SK-N-SH treated with all-trans-retinoic acid at 6 μM for 48 hours (cell line): ENCODE measurements around the gene GZMH.
"Not testable (repeated sequence)": the region's sequence is repeated elsewhere in the genome, so short reads cannot be mapped to it uniquely, and the experiment has no call there.

Source experiments
- ATAC-seq: fragments of 200-7000 bp; cut with Tn5 transposase; 3 replicates; pipeline ENCODE4 v1.9.1; 2020; ENCODE audit warnings: mild to moderate bottlenecking, moderate library complexity
- ARNTL ChIP-seq: fragments of 450-650 bp; formaldehyde crosslinking; IDR thresholded peaks from 2 replicates; pipeline ENCODE4 v1.5.0; 2020; ENCODE audit warnings: low read depth, mild to moderate bottlenecking, moderate library complexity, borderline replicate concordance
- BACH2 ChIP-seq: fragments of 250-450 bp; sonication (Bioruptor Pico); IDR thresholded peaks from 2 replicates; pipeline ENCODE4 v1.9.0; 2021; ENCODE audit warnings: mild to moderate bottlenecking, borderline replicate concordance
- CSDC2 ChIP-seq: fragments of 250-450 bp; sonication (Bioruptor Pico); IDR thresholded peaks from 2 replicates; pipeline ENCODE4 v1.5.0; 2020; ENCODE audit warnings: mild to moderate bottlenecking, moderate library complexity
- ESRRG ChIP-seq: fragments of 250-450 bp; sonication (Bioruptor Pico); IDR thresholded peaks from 2 replicates; pipeline ENCODE4 v1.6.1; 2021; ENCODE audit warnings: mild to moderate bottlenecking
- ISL1 ChIP-seq: fragments of 250-450 bp; sonication (Bioruptor Pico); IDR thresholded peaks from 2 replicates; pipeline ENCODE4 v2.1.2; 2022; ENCODE audit warnings: mild to moderate bottlenecking, moderate library complexity
- OSR1 ChIP-seq: fragments of 250-450 bp; sonication (Bioruptor Pico); IDR thresholded peaks from 2 replicates; pipeline ENCODE4 v1.8.0; 2022; ENCODE audit warnings: moderate library complexity, mild to moderate bottlenecking, inconsistent platforms
- PPARA ChIP-seq: fragments of 250-450 bp; sonication (Bioruptor Pico); IDR thresholded peaks from 2 replicates; pipeline ENCODE4 v1.5.0; 2020; ENCODE audit warnings: mild to moderate bottlenecking, borderline replicate concordance
- RARB ChIP-seq: fragments of 250-450 bp; sonication (Bioruptor Pico); IDR thresholded peaks from 2 replicates; pipeline ENCODE4 v1.8.0; 2021; ENCODE audit warnings: mild to moderate bottlenecking, moderate library complexity
- TOX ChIP-seq: fragments of 250-450 bp; sonication (Bioruptor Pico); IDR thresholded peaks from 2 replicates; pipeline ENCODE4 v1.8.0; 2021; ENCODE audit warnings: mild to moderate bottlenecking, moderate library complexity, borderline replicate concordance
- ZC3H10 ChIP-seq: fragments of 250-450 bp; sonication (Bioruptor Pico); IDR thresholded peaks from 2 replicates; pipeline ENCODE4 v1.5.1; 2021; ENCODE audit warnings: mild to moderate bottlenecking, moderate library complexity
- ZNF565 ChIP-seq: fragments of 450-650 bp; formaldehyde crosslinking; conservative IDR thresholded peaks from 2 replicates; pipeline ENCODE4 v1.5.0; 2020; ENCODE audit warnings: low read depth, mild to moderate bottlenecking, moderate library complexity
- ZNF8 ChIP-seq: fragments of 450-650 bp; formaldehyde crosslinking; IDR thresholded peaks from 2 replicates; pipeline ENCODE4 v1.5.0; 2020; ENCODE audit warnings: mild to moderate bottlenecking, moderate library complexity
- TF ChIP-seq, protein P1 (sequence below): fragments of 250-450 bp; sonication (Bioruptor Pico); IDR thresholded peaks from 2 replicates; pipeline ENCODE4 v1.8.0; 2021; ENCODE audit warnings: low read depth, mild to moderate bottlenecking, moderate library complexity, borderline replicate concordance
- TF ChIP-seq, protein P2 (sequence below): fragments of 250-450 bp; sonication (Bioruptor Pico); IDR thresholded peaks from 2 replicates; pipeline ENCODE4 v1.5.1; 2021; ENCODE audit warnings: mild to moderate bottlenecking, moderate library complexity
- TF ChIP-seq, protein P3 (sequence below): fragments of 250-450 bp; sonication (Bioruptor Pico); IDR thresholded peaks from 2 replicates; pipeline ENCODE4 v1.8.0; 2020; ENCODE audit warnings: mild to moderate bottlenecking, moderate library complexity, borderline replicate concordance
- TF ChIP-seq, protein P4 (sequence below): fragments of 250-450 bp; sonication (Bioruptor Pico); IDR thresholded peaks from 2 replicates; pipeline ENCODE4 v1.5.0; 2020; ENCODE audit warnings: mild to moderate bottlenecking, moderate library complexity

Gene GZMH

DNA sequence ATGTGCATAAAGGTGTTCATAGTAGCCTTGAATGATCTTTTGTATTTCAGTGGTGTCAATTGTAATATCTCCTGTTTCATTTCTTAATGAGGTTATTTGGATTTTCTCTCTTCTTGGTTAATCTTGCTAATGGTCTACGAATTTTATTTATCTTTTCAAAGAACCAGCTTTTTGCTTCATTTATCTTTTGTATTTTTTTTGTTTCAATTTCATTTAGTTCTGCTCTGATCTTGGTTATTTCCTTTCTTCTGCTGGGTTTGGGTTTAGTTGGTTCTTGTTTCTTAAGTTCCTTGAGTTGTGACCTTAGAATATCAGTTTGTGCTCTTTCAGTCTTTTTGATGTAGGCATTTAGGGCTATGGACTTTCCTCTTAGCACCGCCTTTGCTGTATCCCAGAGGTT lies 18.5 kb downstream of the GZMH start:
- not testable (repeated sequence) for ATAC-seq

DNA sequence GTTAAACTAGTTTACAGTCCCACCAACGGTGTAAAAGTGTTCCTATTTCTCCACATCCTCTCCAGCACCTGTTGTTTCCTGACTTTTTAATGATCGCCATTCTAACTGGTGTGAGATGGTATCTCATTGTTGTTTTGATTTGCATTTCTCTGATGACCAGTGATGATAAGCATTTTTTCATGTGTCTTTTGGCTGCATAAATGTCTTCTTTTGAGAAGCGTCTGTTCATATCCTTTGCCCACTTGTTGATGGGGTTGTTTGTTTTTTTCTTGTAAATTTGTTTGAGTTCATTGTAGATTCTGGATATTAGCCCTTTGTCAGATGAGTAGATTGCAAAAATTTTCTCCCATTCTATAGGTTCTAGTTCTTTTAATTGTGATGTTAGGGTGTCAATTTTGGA lies 25.1 kb downstream of the GZMH start:
- not testable (repeated sequence) for ATAC-seq

DNA sequence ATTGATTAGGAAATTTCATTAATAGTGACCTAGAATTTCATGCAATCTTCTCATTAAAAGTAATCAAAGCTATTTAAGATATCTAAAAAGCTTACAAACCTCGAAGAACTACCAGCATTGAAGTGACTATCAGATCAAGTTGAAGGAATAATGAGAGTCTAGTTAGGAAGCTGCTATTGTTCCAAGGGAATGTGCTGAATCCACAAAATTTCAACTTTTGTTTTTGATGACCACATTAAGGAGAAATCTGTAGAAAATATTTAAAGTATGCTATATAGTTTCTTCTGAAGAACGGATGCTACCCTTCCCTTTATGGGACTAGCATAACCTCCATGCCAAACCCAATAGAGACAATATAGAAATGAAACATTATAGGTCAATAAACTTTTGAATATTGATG lies 30.9 kb downstream of the GZMH start:
- TF ChIP-seq ARNTL (no peak), TOX (CRISPR knock-in tag) (no peak), ZNF565 (CRISPR knock-in tag) (no peak), ESRRG (CRISPR knock-in tag) (no peak), RARB (no peak), OSR1 (CRISPR knock-in tag) (no peak), PPARA (CRISPR knock-in tag) (no peak), BACH2 (CRISPR knock-in tag) (no peak), ZC3H10 (CRISPR knock-in tag) (no peak), ISL1 (CRISPR knock-in tag) (no peak), ZNF8 (no peak)
- TF ChIP-seq, protein P1, sequence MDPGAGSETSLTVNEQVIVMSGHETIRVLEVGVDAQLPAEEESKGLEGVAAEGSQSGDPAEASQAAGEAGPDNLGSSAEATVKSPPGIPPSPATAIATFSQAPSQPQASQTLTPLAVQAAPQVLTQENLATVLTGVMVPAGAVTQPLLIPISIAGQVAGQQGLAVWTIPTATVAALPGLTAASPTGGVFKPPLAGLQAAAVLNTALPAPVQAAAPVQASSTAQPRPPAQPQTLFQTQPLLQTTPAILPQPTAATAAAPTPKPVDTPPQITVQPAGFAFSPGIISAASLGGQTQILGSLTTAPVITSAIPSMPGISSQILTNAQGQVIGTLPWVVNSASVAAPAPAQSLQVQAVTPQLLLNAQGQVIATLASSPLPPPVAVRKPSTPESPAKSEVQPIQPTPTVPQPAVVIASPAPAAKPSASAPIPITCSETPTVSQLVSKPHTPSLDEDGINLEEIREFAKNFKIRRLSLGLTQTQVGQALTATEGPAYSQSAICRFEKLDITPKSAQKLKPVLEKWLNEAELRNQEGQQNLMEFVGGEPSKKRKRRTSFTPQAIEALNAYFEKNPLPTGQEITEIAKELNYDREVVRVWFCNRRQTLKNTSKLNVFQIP = no peak
- TF ChIP-seq, protein P2, sequence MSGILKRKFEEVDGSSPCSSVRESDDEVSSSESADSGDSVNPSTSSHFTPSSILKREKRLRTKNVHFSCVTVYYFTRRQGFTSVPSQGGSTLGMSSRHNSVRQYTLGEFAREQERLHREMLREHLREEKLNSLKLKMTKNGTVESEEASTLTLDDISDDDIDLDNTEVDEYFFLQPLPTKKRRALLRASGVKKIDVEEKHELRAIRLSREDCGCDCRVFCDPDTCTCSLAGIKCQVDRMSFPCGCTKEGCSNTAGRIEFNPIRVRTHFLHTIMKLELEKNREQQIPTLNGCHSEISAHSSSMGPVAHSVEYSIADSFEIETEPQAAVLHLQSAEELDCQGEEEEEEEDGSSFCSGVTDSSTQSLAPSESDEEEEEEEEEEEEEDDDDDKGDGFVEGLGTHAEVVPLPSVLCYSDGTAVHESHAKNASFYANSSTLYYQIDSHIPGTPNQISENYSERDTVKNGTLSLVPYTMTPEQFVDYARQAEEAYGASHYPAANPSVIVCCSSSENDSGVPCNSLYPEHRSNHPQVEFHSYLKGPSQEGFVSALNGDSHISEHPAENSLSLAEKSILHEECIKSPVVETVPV (CRISPR knock-in tag) = no peak
- TF ChIP-seq, protein P3, sequence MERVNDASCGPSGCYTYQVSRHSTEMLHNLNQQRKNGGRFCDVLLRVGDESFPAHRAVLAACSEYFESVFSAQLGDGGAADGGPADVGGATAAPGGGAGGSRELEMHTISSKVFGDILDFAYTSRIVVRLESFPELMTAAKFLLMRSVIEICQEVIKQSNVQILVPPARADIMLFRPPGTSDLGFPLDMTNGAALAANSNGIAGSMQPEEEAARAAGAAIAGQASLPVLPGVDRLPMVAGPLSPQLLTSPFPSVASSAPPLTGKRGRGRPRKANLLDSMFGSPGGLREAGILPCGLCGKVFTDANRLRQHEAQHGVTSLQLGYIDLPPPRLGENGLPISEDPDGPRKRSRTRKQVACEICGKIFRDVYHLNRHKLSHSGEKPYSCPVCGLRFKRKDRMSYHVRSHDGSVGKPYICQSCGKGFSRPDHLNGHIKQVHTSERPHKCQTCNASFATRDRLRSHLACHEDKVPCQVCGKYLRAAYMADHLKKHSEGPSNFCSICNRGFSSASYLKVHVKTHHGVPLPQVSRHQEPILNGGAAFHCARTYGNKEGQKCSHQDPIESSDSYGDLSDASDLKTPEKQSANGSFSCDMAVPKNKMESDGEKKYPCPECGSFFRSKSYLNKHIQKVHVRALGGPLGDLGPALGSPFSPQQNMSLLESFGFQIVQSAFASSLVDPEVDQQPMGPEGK = no peak
- TF ChIP-seq, protein P4, sequence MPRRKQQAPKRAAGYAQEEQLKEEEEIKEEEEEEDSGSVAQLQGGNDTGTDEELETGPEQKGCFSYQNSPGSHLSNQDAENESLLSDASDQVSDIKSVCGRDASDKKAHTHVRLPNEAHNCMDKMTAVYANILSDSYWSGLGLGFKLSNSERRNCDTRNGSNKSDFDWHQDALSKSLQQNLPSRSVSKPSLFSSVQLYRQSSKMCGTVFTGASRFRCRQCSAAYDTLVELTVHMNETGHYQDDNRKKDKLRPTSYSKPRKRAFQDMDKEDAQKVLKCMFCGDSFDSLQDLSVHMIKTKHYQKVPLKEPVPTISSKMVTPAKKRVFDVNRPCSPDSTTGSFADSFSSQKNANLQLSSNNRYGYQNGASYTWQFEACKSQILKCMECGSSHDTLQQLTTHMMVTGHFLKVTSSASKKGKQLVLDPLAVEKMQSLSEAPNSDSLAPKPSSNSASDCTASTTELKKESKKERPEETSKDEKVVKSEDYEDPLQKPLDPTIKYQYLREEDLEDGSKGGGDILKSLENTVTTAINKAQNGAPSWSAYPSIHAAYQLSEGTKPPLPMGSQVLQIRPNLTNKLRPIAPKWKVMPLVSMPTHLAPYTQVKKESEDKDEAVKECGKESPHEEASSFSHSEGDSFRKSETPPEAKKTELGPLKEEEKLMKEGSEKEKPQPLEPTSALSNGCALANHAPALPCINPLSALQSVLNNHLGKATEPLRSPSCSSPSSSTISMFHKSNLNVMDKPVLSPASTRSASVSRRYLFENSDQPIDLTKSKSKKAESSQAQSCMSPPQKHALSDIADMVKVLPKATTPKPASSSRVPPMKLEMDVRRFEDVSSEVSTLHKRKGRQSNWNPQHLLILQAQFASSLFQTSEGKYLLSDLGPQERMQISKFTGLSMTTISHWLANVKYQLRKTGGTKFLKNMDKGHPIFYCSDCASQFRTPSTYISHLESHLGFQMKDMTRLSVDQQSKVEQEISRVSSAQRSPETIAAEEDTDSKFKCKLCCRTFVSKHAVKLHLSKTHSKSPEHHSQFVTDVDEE = no peak
- ATAC-seq = no peak

DNA sequence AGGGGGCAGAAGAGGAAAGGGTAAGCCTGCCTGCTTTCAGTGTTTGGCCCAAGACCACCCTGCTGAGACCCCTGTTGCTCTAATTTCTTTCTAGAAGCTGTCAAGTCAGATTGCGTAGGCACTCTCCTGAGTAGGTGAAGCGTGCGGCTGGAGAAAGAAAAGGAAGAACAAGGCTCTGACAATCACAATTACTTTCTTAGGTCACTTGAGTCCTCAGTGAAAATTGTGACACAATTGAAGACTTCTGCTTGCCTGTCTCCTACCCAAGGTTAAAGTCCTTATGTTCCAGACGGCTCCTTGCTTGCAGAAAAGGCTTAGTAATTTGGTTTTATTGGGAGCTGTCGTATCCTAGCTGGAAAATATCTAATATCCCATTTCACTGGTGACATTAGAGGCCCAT lies 32.7 kb downstream of the GZMH start:
- ATAC-seq = no peak
- no peak for TF ChIP-seq OSR1 (CRISPR knock-in tag)
- TF ChIP-seq CSDC2 (CRISPR knock-in tag) = no peak
- TF ChIP-seq, protein P4 = no peak
- TF ChIP-seq ISL1 (CRISPR knock-in tag) = no peak
- TF ChIP-seq BACH2 (CRISPR knock-in tag) = no peak
- no peak for TF ChIP-seq TOX (CRISPR knock-in tag)
- TF ChIP-seq ZNF8 = no peak

DNA sequence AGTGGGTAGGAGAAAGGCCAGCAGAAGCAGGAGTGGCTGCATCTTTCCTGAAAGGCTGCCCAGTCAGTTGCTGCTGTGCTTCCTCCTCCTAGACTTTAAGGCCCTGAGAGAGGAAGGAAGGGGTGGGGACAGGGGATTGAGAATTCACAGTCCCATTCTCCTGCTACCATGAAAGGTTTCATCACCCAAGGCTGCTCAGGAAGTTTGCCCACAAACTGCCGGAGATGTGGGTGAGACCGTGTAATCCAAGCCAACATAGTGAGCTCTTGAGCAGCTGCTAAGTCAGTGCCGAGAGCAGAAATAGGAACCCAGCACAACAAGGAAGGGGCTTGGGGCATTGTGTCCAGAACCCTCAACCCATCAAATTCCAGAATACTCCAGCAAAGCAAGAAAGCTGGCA lies 33.3 kb downstream of the GZMH start, which contains the start of gene CTSG:
CTSG (minus strand) TSS at position 69 of the 400 bp plus-strand sequence; CDS start at position 42, 27 bp downstream.
- no peak for TF ChIP-seq OSR1 (CRISPR knock-in tag)
- ATAC-seq = no peak
